ENCODE measurements around the gene HSPA12B.

The HSPA12B gene

GRCh38 chr20:3720068-3720467 lies 12.4 kb upstream of the HSPA12B start:
- TF ChIP-seq EZH2 (IDR thresholded peaks at IDR 0.05) (no peak), FOXP2 (optimal IDR thresholded peaks at IDR 0.05; ENCODE audit: control extremely low read depth, extremely low read length, insufficient read depth) (no peak), POLR2AphosphoS5 (IDR thresholded peaks at IDR 0.05; ENCODE audit: borderline replicate concordance, low read depth, low read length) (no peak)
- Histone ChIP-seq H3K27ac (no peak overlapping the region), H3K4me3 (no peak overlapping the region), H3K9ac (ENCODE audit: insufficient read length) (no peak overlapping the region), H3K36me3 (ENCODE audit: insufficient read depth, low read length) (no peaks in the 10 kb centered on the region), H3K9me3 (ENCODE audit: low read depth, low read length) (no peaks in the 10 kb centered on the region)
- DNase-seq (ENCODE audit: low read depth, low spot score) = no peak

GRCh38 chr20:3720626-3721025 lies 11.9 kb upstream of the HSPA12B start:
- TF ChIP-seq EZH2 (IDR thresholded peaks at IDR 0.05) (no peak), FOXP2 (optimal IDR thresholded peaks at IDR 0.05; ENCODE audit: control extremely low read depth, extremely low read length, insufficient read depth) (no peak), POLR2AphosphoS5 (IDR thresholded peaks at IDR 0.05; ENCODE audit: borderline replicate concordance, low read depth, low read length) (no peak)
- Histone ChIP-seq H3K9me3 (ENCODE audit: low read depth, low read length) (no peaks in the 10 kb centered on the region), H3K27ac (no peak overlapping the region), H3K4me3 (no peak overlapping the region), H3K9ac (ENCODE audit: insufficient read length) (no peak overlapping the region), H3K36me3 (ENCODE audit: insufficient read depth, low read length) (no peaks in the 10 kb centered on the region)
- DNase-seq (ENCODE audit: low read depth, low spot score) = no peak

- Histone ChIP-seq H3K9ac (ENCODE audit: insufficient read length) (no peak overlapping the region), H3K27ac (no peak overlapping the region), H3K9me3 (ENCODE audit: low read depth, low read length) (no peaks in the 10 kb centered on the region), H3K4me3 (no peak overlapping the region), H3K36me3 (ENCODE audit: insufficient read depth, low read length) (no peaks in the 10 kb centered on the region)
- no peak for DNase-seq (ENCODE audit: low read depth, low spot score)
- TF ChIP-seq EZH2 (IDR thresholded peaks at IDR 0.05) = no peak
- TF ChIP-seq POLR2AphosphoS5 (IDR thresholded peaks at IDR 0.05; ENCODE audit: borderline replicate concordance, low read depth, low read length) = no peak
- no peak for TF ChIP-seq FOXP2 (optimal IDR thresholded peaks at IDR 0.05; ENCODE audit: control extremely low read depth, extremely low read length, insufficient read depth)
These were observed 10.6 kb upstream of the HSPA12B start for GRCh38 chr20:3721912-3722311.

- TF ChIP-seq FOXP2 (optimal IDR thresholded peaks at IDR 0.05; ENCODE audit: control extremely low read depth, extremely low read length, insufficient read depth) (no peak), EZH2 (IDR thresholded peaks at IDR 0.05) (no peak), POLR2AphosphoS5 (IDR thresholded peaks at IDR 0.05; ENCODE audit: borderline replicate concordance, low read depth, low read length) (no peak)
- no peaks in the 10 kb centered on the region for H3K36me3 ChIP-seq (ENCODE audit: insufficient read depth, low read length)
- H3K9me3 ChIP-seq (ENCODE audit: low read depth, low read length) = no peaks in the 10 kb centered on the region
These were observed 9.2 kb upstream of the HSPA12B start for GRCh38 chr20:3723284-3723683.

GRCh38 chr20:3724356-3724755 lies 8.1 kb upstream of the HSPA12B start:
- Histone ChIP-seq H3K4me3 (no peak overlapping the region), H3K27ac (no peak overlapping the region), H3K9ac (ENCODE audit: insufficient read length) (no peak overlapping the region), H3K36me3 (ENCODE audit: insufficient read depth, low read length) (no peaks in the 10 kb centered on the region), H3K9me3 (ENCODE audit: low read depth, low read length) (no peaks in the 10 kb centered on the region)
- no peak for DNase-seq (ENCODE audit: low read depth, low spot score)
- no peak for TF ChIP-seq FOXP2 (optimal IDR thresholded peaks at IDR 0.05; ENCODE audit: control extremely low read depth, extremely low read length, insufficient read depth)
- TF ChIP-seq EZH2 (IDR thresholded peaks at IDR 0.05) = no peak
- TF ChIP-seq POLR2AphosphoS5 (IDR thresholded peaks at IDR 0.05; ENCODE audit: borderline replicate concordance, low read depth, low read length) = no peak

More at GRCh38 chr20:3723284-3723683, 9.2 kb upstream of the HSPA12B start:
- Histone ChIP-seq H3K4me3 (no peak overlapping the region), H3K27ac (no peak overlapping the region), H3K9ac (ENCODE audit: insufficient read length) (no peak overlapping the region)
- no peak for DNase-seq (ENCODE audit: low read depth, low spot score)

- no peak for DNase-seq (ENCODE audit: low read depth, low spot score)
- Histone ChIP-seq H3K9ac (ENCODE audit: insufficient read length) (peak overlapping the region; percentile 13), H3K4me3 (peak overlapping the region; percentile 54), H3K9me3 (ENCODE audit: low read depth, low read length) (no peaks in the 10 kb centered on the region), H3K27ac (no peak overlapping the region), H3K36me3 (ENCODE audit: insufficient read depth, low read length) (no peaks in the 10 kb centered on the region)
- TF ChIP-seq EZH2 (IDR thresholded peaks at IDR 0.05) (no peak), FOXP2 (optimal IDR thresholded peaks at IDR 0.05; ENCODE audit: control extremely low read depth, extremely low read length, insufficient read depth) (no peak), POLR2AphosphoS5 (IDR thresholded peaks at IDR 0.05; ENCODE audit: borderline replicate concordance, low read depth, low read length) (no peak)
These were observed 5.0 kb upstream of the HSPA12B start for GRCh38 chr20:3727401-3728021.

GRCh38 chr20:3728354-3728753 lies 4.1 kb upstream of the HSPA12B start:
- no peaks in the 10 kb centered on the region for H3K9me3 ChIP-seq (ENCODE audit: low read depth, low read length)
- no peak for DNase-seq (ENCODE audit: low read depth, low spot score)
- no peak overlapping the region for H3K4me3 ChIP-seq
- H3K36me3 ChIP-seq (ENCODE audit: insufficient read depth, low read length) = no peaks in the 10 kb centered on the region
- TF ChIP-seq FOXP2 (optimal IDR thresholded peaks at IDR 0.05; ENCODE audit: control extremely low read depth, extremely low read length, insufficient read depth) (no peak), POLR2AphosphoS5 (IDR thresholded peaks at IDR 0.05; ENCODE audit: borderline replicate concordance, low read depth, low read length) (no peak), EZH2 (IDR thresholded peaks at IDR 0.05) (no peak)
- no peak overlapping the region for H3K27ac ChIP-seq
- no peak overlapping the region for H3K9ac ChIP-seq (ENCODE audit: insufficient read length)

GRCh38 chr20:3728876-3729275 lies 3.6 kb upstream of the HSPA12B start:
- H3K27ac ChIP-seq = no peak overlapping the region
- H3K9me3 ChIP-seq (ENCODE audit: low read depth, low read length) = no peaks in the 10 kb centered on the region
- DNase-seq (ENCODE audit: low read depth, low spot score) = no peak
- no peak overlapping the region for H3K4me3 ChIP-seq
- no peak overlapping the region for H3K9ac ChIP-seq (ENCODE audit: insufficient read length)
- H3K36me3 ChIP-seq (ENCODE audit: insufficient read depth, low read length) = no peaks in the 10 kb centered on the region
- TF ChIP-seq FOXP2 (optimal IDR thresholded peaks at IDR 0.05; ENCODE audit: control extremely low read depth, extremely low read length, insufficient read depth) = no peak
- no peak for TF ChIP-seq POLR2AphosphoS5 (IDR thresholded peaks at IDR 0.05; ENCODE audit: borderline replicate concordance, low read depth, low read length)
- no peak for TF ChIP-seq EZH2 (IDR thresholded peaks at IDR 0.05)

- H3K4me3 ChIP-seq = no peak overlapping the region
- no peak for TF ChIP-seq EZH2 (IDR thresholded peaks at IDR 0.05)
- no peak for TF ChIP-seq FOXP2 (optimal IDR thresholded peaks at IDR 0.05; ENCODE audit: control extremely low read depth, extremely low read length, insufficient read depth)
- no peak for TF ChIP-seq POLR2AphosphoS5 (IDR thresholded peaks at IDR 0.05; ENCODE audit: borderline replicate concordance, low read depth, low read length)
These were observed 3.1 kb upstream of the HSPA12B start for GRCh38 chr20:3729378-3729777.

More at GRCh38 chr20:3729378-3729777, 3.1 kb upstream of the HSPA12B start:
- H3K27ac ChIP-seq = no peak overlapping the region
- no peaks in the 10 kb centered on the region for H3K9me3 ChIP-seq (ENCODE audit: low read depth, low read length)
- no peak for DNase-seq (ENCODE audit: low read depth, low spot score)
- H3K36me3 ChIP-seq (ENCODE audit: insufficient read depth, low read length) = no peaks in the 10 kb centered on the region
- no peak overlapping the region for H3K9ac ChIP-seq (ENCODE audit: insufficient read length)
